HEK293 (cell line): ENCODE measurements around the gene WDR19.

ENCODE experiments used
- CTCF ChIA-PET: fragments of 350-600 bp; formaldehyde crosslinking; extraction: SDS; loops from one replicate; lab custom pipeline; 2021; ENCODE audit warnings: antibody characterized with exemption; lab: Yijun Ruan, JAX
- POLR2A ChIA-PET: fragments of 300-600 bp; formaldehyde crosslinking; extraction: SDS; loops from one replicate; lab custom pipeline; 2020; ENCODE audit warnings: antibody characterized with exemption, inconsistent platforms; lab: Yijun Ruan, JAX
- H3K27ac ChIP-seq: fragments of 200-500 bp; sonication (Bioruptor generic); 2 replicates; pipeline ENCODE4 v1.5.1; 2014; ENCODE audit warnings: low read depth, low read length, control low read depth, inconsistent platforms; ENCODE audit errors: extremely low read depth
- H3K36me3 ChIP-seq, 2 experiments: fragments of 200-500 bp in 1 of 2; sonication (Bioruptor generic) in 1 of 2; 1 replicate in 1 of 2; 2 replicates in 1 of 2; pipeline ENCODE4 v1.5.1; 2014 to 2017; ENCODE audit warnings: inconsistent platforms in 2 of 2, low read length in 2 of 2; ENCODE audit not compliant: control insufficient read depth in 2 of 2, insufficient read depth in 1 of 2
- H3K4me1 ChIP-seq: fragments of 200-500 bp; sonication (Bioruptor generic); 2 replicates; pipeline ENCODE4 v1.5.1; 2014; ENCODE audit warnings: mild to moderate bottlenecking, low read length, inconsistent platforms; ENCODE audit not compliant: control insufficient read depth, insufficient read depth
- H3K4me3 ChIP-seq: 2 replicates; pipeline ENCODE4 v1.5.1; 2011; ENCODE audit warnings: low read depth, mild to moderate bottlenecking, control low read depth, low read length, moderate library complexity
- H3K9me3 ChIP-seq: fragments of 200-500 bp; sonication (Bioruptor generic); 2 replicates; pipeline ENCODE4 v1.5.1; 2014; ENCODE audit warnings: low read depth, low read length, inconsistent platforms; ENCODE audit not compliant: control insufficient read depth, insufficient read depth
- IKZF3 ChIP-seq: fragments of 450-650 bp; IDR thresholded peaks from 2 replicates; pipeline ENCODE4 v1.5.0; 2018; ENCODE audit warnings: missing biosample characterization, mild to moderate bottlenecking, missing genetic modification characterization, moderate library complexity
- SALL2 ChIP-seq: fragments of 450-650 bp; formaldehyde crosslinking; IDR thresholded peaks from 2 replicates; pipeline ENCODE4 v1.5.0; 2017; ENCODE audit warnings: missing biosample characterization, mild to moderate bottlenecking, missing genetic modification characterization, borderline replicate concordance
- SCRT1 ChIP-seq: fragments of 450-650 bp; formaldehyde crosslinking; IDR thresholded peaks from 2 replicates; pipeline ENCODE4 v1.5.1; 2016; ENCODE audit warnings: missing biosample characterization, missing genetic modification characterization, borderline replicate concordance
- ZBTB7A ChIP-seq: fragments of 450-650 bp; formaldehyde crosslinking; IDR thresholded peaks from 2 replicates; pipeline ENCODE4 v1.5.1; 2016; ENCODE audit warnings: low read depth, missing biosample characterization, missing genetic modification characterization
- ZFHX2 ChIP-seq: fragments of 450-650 bp; formaldehyde crosslinking; conservative IDR thresholded peaks from 2 replicates; pipeline ENCODE4 v1.5.1; 2016; ENCODE audit warnings: missing biosample characterization, missing genetic modification characterization
- ZFP69B ChIP-seq: fragments of 450-650 bp; formaldehyde crosslinking; IDR thresholded peaks from 2 replicates; pipeline ENCODE4 v1.5.1; 2016; ENCODE audit warnings: missing biosample characterization, missing genetic modification characterization
- ZNF23 ChIP-seq: fragments of 450-650 bp; formaldehyde crosslinking; IDR thresholded peaks from 2 replicates; pipeline ENCODE4 v1.5.1; 2016; ENCODE audit warnings: missing biosample characterization, missing genetic modification characterization, borderline replicate concordance
- ZNF274 ChIP-seq, 2 experiments: fragments of 200-500 bp in 1 of 2; fragments of 450-650 bp in 1 of 2; sonication (Bioruptor generic) in 1 of 2; formaldehyde crosslinking in 1 of 2; IDR thresholded peaks; 2 replicates each; pipeline versions ENCODE4 v1.5.1 to v1.6.1; 2014 to 2016; ENCODE audit warnings: borderline replicate concordance in 1 of 2, inconsistent platforms in 1 of 2, low read length in 1 of 2, missing biosample characterization in 1 of 2, missing genetic modification characterization in 1 of 2
- ZNF302 ChIP-seq: fragments of 450-650 bp; formaldehyde crosslinking; IDR thresholded peaks from 2 replicates; pipeline ENCODE4 v1.5.1; 2016; ENCODE audit warnings: missing biosample characterization, missing genetic modification characterization, low read depth
- ZNF324 ChIP-seq: fragments of 450-650 bp; formaldehyde crosslinking; IDR thresholded peaks from 2 replicates; pipeline ENCODE4 v1.5.1; 2016; ENCODE audit warnings: missing biosample characterization, missing genetic modification characterization
- ZNF335 ChIP-seq: fragments of 450-650 bp; formaldehyde crosslinking; conservative IDR thresholded peaks from 2 replicates; pipeline ENCODE4 v1.5.1; 2016; ENCODE audit warnings: missing biosample characterization, missing genetic modification characterization
- ZNF37A ChIP-seq: fragments of 450-650 bp; IDR thresholded peaks from 2 replicates; pipeline ENCODE4 v1.5.1; 2018; ENCODE audit warnings: missing biosample characterization, missing genetic modification characterization
- ZNF426 ChIP-seq: fragments of 450-650 bp; formaldehyde crosslinking; IDR thresholded peaks from 2 replicates; pipeline ENCODE4 v1.5.1; 2017; ENCODE audit warnings: missing biosample characterization, missing genetic modification characterization, mild to moderate bottlenecking, inconsistent platforms, moderate library complexity
- ZNF48 ChIP-seq: fragments of 450-650 bp; formaldehyde crosslinking; IDR thresholded peaks from 2 replicates; pipeline ENCODE4 v1.5.1; 2016; ENCODE audit warnings: missing biosample characterization, missing genetic modification characterization
- ZNF530 ChIP-seq: fragments of 450-650 bp; formaldehyde crosslinking; IDR thresholded peaks from 2 replicates; pipeline ENCODE4 v1.5.1; 2016; ENCODE audit warnings: low read depth, missing biosample characterization, missing genetic modification characterization
- ZNF548 ChIP-seq: fragments of 450-650 bp; formaldehyde crosslinking; IDR thresholded peaks from 2 replicates; pipeline ENCODE4 v1.5.1; 2016; ENCODE audit warnings: missing biosample characterization, missing genetic modification characterization
- ZNF561 ChIP-seq: fragments of 450-650 bp; IDR thresholded peaks from 2 replicates; pipeline ENCODE4 v1.5.1; 2018; ENCODE audit warnings: missing biosample characterization, missing genetic modification characterization, borderline replicate concordance
- ZNF610 ChIP-seq: fragments of 450-650 bp; formaldehyde crosslinking; IDR thresholded peaks from 2 replicates; pipeline ENCODE4 v1.5.1; 2016; ENCODE audit warnings: missing biosample characterization, missing genetic modification characterization, borderline replicate concordance
- ZNF629 ChIP-seq: fragments of 450-650 bp; formaldehyde crosslinking; IDR thresholded peaks from 2 replicates; pipeline ENCODE4 v1.5.1; 2017; ENCODE audit warnings: missing biosample characterization, missing genetic modification characterization
- ZNF660 ChIP-seq: fragments of 450-650 bp; IDR thresholded peaks from 2 replicates; pipeline ENCODE4 v1.5.1; 2018; ENCODE audit warnings: missing biosample characterization, mild to moderate bottlenecking, missing genetic modification characterization
- ZNF792 ChIP-seq: fragments of 450-650 bp; formaldehyde crosslinking; IDR thresholded peaks from 2 replicates; pipeline ENCODE4 v1.5.1; 2016; ENCODE audit warnings: missing biosample characterization, missing genetic modification characterization
- ZXDB ChIP-seq: fragments of 450-650 bp; formaldehyde crosslinking; IDR thresholded peaks from 2 replicates; pipeline ENCODE4 v1.5.1; 2016; ENCODE audit warnings: missing biosample characterization, missing genetic modification characterization
- TF ChIP-seq, protein P1 (sequence below): fragments of 450-650 bp; formaldehyde crosslinking; IDR thresholded peaks from 2 replicates; pipeline ENCODE4 v1.5.1; 2016; ENCODE audit warnings: missing biosample characterization, missing genetic modification characterization
- TF ChIP-seq, protein P2 (sequence below): fragments of 450-650 bp; formaldehyde crosslinking; IDR thresholded peaks from 2 replicates; pipeline ENCODE4 v1.5.1; 2016; ENCODE audit warnings: missing biosample characterization, missing genetic modification characterization
- TF ChIP-seq, protein P3 (sequence below): fragments of 450-650 bp; formaldehyde crosslinking; IDR thresholded peaks from 2 replicates; pipeline ENCODE4 v1.5.1; 2016; ENCODE audit warnings: missing biosample characterization, missing genetic modification characterization
- TF ChIP-seq, protein P4 (sequence below): fragments of 450-650 bp; formaldehyde crosslinking; IDR thresholded peaks from 2 replicates; pipeline ENCODE4 v1.5.1; 2016; ENCODE audit warnings: missing biosample characterization, missing genetic modification characterization

The WDR19 gene

DNA sequence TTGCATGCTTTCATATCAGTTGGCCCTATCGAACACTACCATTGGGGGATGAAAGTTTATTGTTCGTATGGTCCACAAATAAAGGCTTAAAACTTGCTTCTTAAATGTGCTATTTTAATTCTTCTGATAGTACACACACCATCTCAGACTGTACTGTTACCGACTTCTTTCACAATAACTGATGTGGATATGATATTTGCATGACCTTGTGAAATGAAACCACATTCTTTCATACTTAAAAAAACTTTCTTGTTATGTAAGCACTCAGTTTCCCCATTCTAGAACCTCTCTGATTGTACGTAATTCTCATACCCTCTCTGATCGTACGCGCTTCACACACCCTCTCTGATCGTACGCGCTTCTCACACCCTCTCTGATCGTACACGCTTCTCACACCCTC lies 12.0 kb upstream of the WDR19 start (continued):
- TF ChIP-seq ZNF660 (tag by site-specific recombination) (no peak), ZNF48 (tag by site-specific recombination) (no peak), ZNF335 (tag by site-specific recombination) (no peak), ZNF548 (tag by site-specific recombination) (no peak), ZNF610 (tag by site-specific recombination) (no peak), SCRT1 (tag by site-specific recombination) (no peak)

DNA sequence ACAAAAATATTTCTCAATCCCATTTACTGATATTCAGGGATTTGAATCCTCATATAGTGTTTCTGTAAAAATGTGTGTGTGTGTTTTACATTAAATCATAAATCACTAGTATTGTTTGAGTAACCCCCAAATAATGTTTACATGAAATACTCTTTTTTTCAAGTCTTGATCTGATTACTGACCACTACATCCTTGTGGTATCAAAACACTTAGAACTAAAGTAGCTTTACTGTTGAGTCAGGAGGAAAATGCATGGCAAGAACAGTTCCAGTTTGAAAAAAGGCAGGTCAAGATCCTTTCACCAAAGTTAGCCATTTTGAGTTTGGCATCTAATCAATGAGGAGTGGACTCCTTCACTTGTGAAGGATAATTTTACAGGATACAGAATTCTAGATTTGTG lies 3.6 kb upstream of the WDR19 start:
- H3K4me3 ChIP-seq = no peak overlapping the region
- H3K9me3 ChIP-seq = no peaks in the 10 kb centered on the region
- CTCF ChIA-PET = interaction anchor here (1.1 to 1.5 kb wide), 2 partner anchors 44 to 1143 kb away, joined by 4 to 5 read pairs; no protein-coding TSS in a partner anchor
- H3K27ac ChIP-seq = no peak overlapping the region
- no peaks in the 10 kb centered on the region for H3K4me1 ChIP-seq
- POLR2A ChIA-PET = interaction anchor here (0.8 kb wide), 1 partner anchor 143 kb away, joined by 3 read pairs; no protein-coding TSS in a partner anchor
- H3K36me3 ChIP-seq = no peaks in the 10 kb centered on the region
- TF ChIP-seq ZFHX2 (tag by site-specific recombination) = no peak
- no peak for TF ChIP-seq ZNF274 (IDR thresholded peaks at IDR 0.05; ENCODE audit: low read length)
- no peak for TF ChIP-seq ZNF274 (tag by site-specific recombination; IDR thresholded peaks at IDR 0.05; ENCODE audit: borderline replicate concordance)
- no peak for TF ChIP-seq ZNF324 (tag by site-specific recombination)
- no peak for TF ChIP-seq ZNF23 (tag by site-specific recombination)
- TF ChIP-seq, protein P1, sequence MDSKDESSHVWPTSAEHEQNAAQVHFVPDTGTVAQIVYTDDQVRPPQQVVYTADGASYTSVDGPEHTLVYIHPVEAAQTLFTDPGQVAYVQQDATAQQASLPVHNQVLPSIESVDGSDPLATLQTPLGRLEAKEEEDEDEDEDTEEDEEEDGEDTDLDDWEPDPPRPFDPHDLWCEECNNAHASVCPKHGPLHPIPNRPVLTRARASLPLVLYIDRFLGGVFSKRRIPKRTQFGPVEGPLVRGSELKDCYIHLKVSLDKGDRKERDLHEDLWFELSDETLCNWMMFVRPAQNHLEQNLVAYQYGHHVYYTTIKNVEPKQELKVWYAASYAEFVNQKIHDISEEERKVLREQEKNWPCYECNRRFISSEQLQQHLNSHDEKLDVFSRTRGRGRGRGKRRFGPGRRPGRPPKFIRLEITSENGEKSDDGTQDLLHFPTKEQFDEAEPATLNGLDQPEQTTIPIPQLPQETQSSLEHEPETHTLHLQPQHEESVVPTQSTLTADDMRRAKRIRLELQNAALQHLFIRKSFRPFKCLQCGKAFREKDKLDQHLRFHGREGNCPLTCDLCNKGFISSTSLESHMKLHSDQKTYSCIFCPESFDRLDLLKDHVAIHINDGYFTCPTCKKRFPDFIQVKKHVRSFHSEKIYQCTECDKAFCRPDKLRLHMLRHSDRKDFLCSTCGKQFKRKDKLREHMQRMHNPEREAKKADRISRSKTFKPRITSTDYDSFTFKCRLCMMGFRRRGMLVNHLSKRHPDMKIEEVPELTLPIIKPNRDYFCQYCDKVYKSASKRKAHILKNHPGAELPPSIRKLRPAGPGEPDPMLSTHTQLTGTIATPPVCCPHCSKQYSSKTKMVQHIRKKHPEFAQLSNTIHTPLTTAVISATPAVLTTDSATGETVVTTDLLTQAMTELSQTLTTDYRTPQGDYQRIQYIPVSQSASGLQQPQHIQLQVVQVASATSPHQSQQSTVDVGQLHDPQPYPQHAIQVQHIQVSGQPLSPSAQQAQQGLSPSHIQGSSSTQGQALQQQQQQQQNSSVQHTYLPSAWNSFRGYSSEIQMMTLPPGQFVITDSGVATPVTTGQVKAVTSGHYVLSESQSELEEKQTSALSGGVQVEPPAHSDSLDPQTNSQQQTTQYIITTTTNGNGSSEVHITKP (tag by site-specific recombination) = no peak
- TF ChIP-seq, protein P2, sequence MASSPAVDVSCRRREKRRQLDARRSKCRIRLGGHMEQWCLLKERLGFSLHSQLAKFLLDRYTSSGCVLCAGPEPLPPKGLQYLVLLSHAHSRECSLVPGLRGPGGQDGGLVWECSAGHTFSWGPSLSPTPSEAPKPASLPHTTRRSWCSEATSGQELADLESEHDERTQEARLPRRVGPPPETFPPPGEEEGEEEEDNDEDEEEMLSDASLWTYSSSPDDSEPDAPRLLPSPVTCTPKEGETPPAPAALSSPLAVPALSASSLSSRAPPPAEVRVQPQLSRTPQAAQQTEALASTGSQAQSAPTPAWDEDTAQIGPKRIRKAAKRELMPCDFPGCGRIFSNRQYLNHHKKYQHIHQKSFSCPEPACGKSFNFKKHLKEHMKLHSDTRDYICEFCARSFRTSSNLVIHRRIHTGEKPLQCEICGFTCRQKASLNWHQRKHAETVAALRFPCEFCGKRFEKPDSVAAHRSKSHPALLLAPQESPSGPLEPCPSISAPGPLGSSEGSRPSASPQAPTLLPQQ = no peak
- TF ChIP-seq, protein P3, sequence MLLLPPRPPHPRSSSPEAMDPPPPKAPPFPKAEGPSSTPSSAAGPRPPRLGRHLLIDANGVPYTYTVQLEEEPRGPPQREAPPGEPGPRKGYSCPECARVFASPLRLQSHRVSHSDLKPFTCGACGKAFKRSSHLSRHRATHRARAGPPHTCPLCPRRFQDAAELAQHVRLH (tag by site-specific recombination) = no peak
- TF ChIP-seq ZNF302 (tag by site-specific recombination) = no peak
- TF ChIP-seq SALL2 (tag by site-specific recombination) = no peak
- no peak for TF ChIP-seq ZNF561 (tag by site-specific recombination)
- TF ChIP-seq ZNF426 (tag by site-specific recombination) = no peak
- TF ChIP-seq IKZF3 = no peak
- no peak for TF ChIP-seq ZXDB (tag by site-specific recombination)
- no peak for TF ChIP-seq ZNF530
- no peak for TF ChIP-seq ZFP69B (tag by site-specific recombination)
- no peak for TF ChIP-seq ZNF792 (tag by site-specific recombination)
- no peak for TF ChIP-seq ZNF629
- TF ChIP-seq ZBTB7A = no peak
- no peak for TF ChIP-seq ZNF37A (tag by site-specific recombination)
- TF ChIP-seq, protein P4, sequence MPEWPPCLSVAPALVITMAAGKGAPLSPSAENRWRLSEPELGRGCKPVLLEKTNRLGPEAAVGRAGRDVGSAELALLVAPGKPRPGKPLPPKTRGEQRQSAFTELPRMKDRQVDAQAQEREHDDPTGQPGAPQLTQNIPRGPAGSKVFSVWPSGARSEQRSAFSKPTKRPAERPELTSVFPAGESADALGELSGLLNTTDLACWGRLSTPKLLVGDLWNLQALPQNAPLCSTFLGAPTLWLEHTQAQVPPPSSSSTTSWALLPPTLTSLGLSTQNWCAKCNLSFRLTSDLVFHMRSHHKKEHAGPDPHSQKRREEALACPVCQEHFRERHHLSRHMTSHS (tag by site-specific recombination) = no peak
